ENCODE data around the gene MSLN. TPM values are rescaled to one million over a fixed set of nuclear protein-coding genes. Genes with fewer than 3 reads are reported as not detected.

The MSLN gene
- total and polyA plus RNA-seq, 9 of the 15 experiments (the other 6 are each of a cell fraction or from before 2014, with no cell fraction given), result not detected

GRCh38 chr16:720990-721764 is 39.4 kb upstream of the MSLN start, which contains the start of gene ANTKMT (continued):
- peak; percentile 65 for TF ChIP-seq PHF20 (IDR thresholded peaks at IDR 0.05; ENCODE audit: partially characterized antibody)
- TF ChIP-seq TRIM24 (IDR thresholded peaks at IDR 0.05), result peak in 1 of 2 experiments; percentile 88; a peak in 2 of 4 replicates
- TF ChIP-seq, protein P1, sequence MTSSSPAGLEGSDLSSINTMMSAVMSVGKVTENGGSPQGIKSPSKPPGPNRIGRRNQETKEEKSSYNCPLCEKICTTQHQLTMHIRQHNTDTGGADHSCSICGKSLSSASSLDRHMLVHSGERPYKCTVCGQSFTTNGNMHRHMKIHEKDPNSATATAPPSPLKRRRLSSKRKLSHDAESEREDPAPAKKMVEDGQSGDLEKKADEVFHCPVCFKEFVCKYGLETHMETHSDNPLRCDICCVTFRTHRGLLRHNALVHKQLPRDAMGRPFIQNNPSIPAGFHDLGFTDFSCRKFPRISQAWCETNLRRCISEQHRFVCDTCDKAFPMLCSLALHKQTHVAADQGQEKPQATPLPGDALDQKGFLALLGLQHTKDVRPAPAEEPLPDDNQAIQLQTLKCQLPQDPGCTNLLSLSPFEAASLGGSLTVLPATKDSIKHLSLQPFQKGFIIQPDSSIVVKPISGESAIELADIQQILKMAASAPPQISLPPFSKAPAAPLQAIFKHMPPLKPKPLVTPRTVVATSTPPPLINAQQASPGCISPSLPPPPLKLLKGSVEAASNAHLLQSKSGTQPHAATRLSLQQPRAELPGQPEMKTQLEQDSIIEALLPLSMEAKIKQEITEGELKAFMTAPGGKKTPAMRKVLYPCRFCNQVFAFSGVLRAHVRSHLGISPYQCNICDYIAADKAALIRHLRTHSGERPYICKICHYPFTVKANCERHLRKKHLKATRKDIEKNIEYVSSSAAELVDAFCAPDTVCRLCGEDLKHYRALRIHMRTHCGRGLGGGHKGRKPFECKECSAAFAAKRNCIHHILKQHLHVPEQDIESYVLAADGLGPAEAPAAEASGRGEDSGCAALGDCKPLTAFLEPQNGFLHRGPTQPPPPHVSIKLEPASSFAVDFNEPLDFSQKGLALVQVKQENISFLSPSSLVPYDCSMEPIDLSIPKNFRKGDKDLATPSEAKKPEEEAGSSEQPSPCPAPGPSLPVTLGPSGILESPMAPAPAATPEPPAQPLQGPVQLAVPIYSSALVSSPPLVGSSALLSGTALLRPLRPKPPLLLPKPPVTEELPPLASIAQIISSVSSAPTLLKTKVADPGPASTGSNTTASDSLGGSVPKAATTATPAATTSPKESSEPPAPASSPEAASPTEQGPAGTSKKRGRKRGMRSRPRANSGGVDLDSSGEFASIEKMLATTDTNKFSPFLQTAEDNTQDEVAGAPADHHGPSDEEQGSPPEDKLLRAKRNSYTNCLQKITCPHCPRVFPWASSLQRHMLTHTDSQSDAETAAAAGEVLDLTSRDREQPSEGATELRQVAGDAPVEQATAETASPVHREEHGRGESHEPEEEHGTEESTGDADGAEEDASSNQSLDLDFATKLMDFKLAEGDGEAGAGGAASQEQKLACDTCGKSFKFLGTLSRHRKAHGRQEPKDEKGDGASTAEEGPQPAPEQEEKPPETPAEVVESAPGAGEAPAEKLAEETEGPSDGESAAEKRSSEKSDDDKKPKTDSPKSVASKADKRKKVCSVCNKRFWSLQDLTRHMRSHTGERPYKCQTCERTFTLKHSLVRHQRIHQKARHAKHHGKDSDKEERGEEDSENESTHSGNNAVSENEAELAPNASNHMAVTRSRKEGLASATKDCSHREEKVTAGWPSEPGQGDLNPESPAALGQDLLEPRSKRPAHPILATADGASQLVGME (CRISPR knock-in tag; IDR thresholded peaks at IDR 0.05), result 0 out of 2 replicates have a peak, but pooled peaks have one; percentile 18
- TF ChIP-seq TEAD1 (CRISPR knock-in tag; IDR thresholded peaks at IDR 0.05), result peak in 1 of 2 experiments; percentile 11; a peak in 1 of 4 replicates
- TF ChIP-seq NR4A1 (CRISPR knock-in tag; IDR thresholded peaks at IDR 0.05), result peak; percentile 89; the same call in 1 of the 2 replicates
- TF ChIP-seq NR4A1 (tag; IDR thresholded peaks at IDR 0.05), result peak; percentile 81
- TF ChIP-seq, protein P2, sequence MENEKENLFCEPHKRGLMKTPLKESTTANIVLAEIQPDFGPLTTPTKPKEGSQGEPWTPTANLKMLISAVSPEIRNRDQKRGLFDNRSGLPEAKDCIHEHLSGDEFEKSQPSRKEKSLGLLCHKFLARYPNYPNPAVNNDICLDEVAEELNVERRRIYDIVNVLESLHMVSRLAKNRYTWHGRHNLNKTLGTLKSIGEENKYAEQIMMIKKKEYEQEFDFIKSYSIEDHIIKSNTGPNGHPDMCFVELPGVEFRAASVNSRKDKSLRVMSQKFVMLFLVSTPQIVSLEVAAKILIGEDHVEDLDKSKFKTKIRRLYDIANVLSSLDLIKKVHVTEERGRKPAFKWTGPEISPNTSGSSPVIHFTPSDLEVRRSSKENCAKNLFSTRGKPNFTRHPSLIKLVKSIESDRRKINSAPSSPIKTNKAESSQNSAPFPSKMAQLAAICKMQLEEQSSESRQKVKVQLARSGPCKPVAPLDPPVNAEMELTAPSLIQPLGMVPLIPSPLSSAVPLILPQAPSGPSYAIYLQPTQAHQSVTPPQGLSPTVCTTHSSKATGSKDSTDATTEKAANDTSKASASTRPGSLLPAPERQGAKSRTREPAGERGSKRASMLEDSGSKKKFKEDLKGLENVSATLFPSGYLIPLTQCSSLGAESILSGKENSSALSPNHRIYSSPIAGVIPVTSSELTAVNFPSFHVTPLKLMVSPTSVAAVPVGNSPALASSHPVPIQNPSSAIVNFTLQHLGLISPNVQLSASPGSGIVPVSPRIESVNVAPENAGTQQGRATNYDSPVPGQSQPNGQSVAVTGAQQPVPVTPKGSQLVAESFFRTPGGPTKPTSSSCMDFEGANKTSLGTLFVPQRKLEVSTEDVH (IDR thresholded peaks at IDR 0.05; ENCODE audit: low read depth, partially characterized antibody), result peak; percentile 6
- TF ChIP-seq MYC (IDR thresholded peaks at IDR 0.05; ENCODE audit: low read depth, low read length), result peak; percentile 82
- no peak for TF ChIP-seq MYC (CRISPR knock-in tag; IDR thresholded peaks at IDR 0.05; ENCODE audit: borderline replicate concordance, low read depth)
- TF ChIP-seq ZBTB26 (CRISPR knock-in tag; IDR thresholded peaks at IDR 0.05), result no peak
- peak; percentile 85 for TF ChIP-seq RB1 (IDR thresholded peaks at IDR 0.05; ENCODE audit: low read depth)
- TF ChIP-seq GTF2E2 (tag; IDR thresholded peaks at IDR 0.05), result peak; percentile 82; the same call in 1 of the 2 replicates
- TF ChIP-seq, protein P3, sequence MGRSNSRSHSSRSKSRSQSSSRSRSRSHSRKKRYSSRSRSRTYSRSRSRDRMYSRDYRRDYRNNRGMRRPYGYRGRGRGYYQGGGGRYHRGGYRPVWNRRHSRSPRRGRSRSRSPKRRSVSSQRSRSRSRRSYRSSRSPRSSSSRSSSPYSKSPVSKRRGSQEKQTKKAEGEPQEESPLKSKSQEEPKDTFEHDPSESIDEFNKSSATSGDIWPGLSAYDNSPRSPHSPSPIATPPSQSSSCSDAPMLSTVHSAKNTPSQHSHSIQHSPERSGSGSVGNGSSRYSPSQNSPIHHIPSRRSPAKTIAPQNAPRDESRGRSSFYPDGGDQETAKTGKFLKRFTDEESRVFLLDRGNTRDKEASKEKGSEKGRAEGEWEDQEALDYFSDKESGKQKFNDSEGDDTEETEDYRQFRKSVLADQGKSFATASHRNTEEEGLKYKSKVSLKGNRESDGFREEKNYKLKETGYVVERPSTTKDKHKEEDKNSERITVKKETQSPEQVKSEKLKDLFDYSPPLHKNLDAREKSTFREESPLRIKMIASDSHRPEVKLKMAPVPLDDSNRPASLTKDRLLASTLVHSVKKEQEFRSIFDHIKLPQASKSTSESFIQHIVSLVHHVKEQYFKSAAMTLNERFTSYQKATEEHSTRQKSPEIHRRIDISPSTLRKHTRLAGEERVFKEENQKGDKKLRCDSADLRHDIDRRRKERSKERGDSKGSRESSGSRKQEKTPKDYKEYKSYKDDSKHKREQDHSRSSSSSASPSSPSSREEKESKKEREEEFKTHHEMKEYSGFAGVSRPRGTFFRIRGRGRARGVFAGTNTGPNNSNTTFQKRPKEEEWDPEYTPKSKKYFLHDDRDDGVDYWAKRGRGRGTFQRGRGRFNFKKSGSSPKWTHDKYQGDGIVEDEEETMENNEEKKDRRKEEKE (IDR thresholded peaks at IDR 0.05; ENCODE audit: borderline replicate concordance in 1 of 2, control insufficient read depth in 1 of 2, low read depth in 2 of 2, low read length in 1 of 2), result peak in 1 of 2 experiments; percentile 68; a peak in 1 of 4 replicates
